GM23338 (cell line): ENCODE results near the gene RCOR3.

Source experiments
- CREB1 ChIP-seq: fragments of 250-450 bp; sonication (Bioruptor Pico); IDR thresholded peaks from 2 replicates; pipeline ENCODE4 v1.5.0; 2020; ENCODE audit warnings: low read depth, mild to moderate bottlenecking, moderate library complexity
- CTCF ChIP-seq, 2 experiments: fragments of 200-600 bp in 1 of 2; sonication (generic) in 1 of 2; conservative IDR thresholded peaks; 2 replicates each; pipeline versions ENCODE4 v1.5.1 to v1.6.1; 2016 to 2017; ENCODE audit warnings: antibody characterized with exemption in 2 of 2, low read depth in 2 of 2, mild to moderate bottlenecking in 2 of 2, moderate library complexity in 1 of 2
- ETS1 ChIP-seq: IDR thresholded peaks from 2 replicates; pipeline ENCODE4 v1.6.1; 2016; ENCODE audit warnings: antibody characterized with exemption
- EZH2 ChIP-seq: fragments of 200-600 bp; sonication (generic); IDR thresholded peaks from one replicate; pipeline ENCODE4 v1.8.0; 2017; ENCODE audit warnings: antibody characterized with exemption, mild to moderate bottlenecking, low read depth; ENCODE audit not compliant: unreplicated experiment
- EZH2phosphoT487 ChIP-seq: fragments of 200-600 bp; sonication (generic); IDR thresholded peaks from one replicate; pipeline ENCODE4 v1.8.1; 2018; ENCODE audit warnings: antibody characterized with exemption; ENCODE audit not compliant: unreplicated experiment
- JUNB ChIP-seq: IDR thresholded peaks from one replicate; pipeline ENCODE4 v1.6.1; 2016; ENCODE audit warnings: antibody characterized with exemption; ENCODE audit not compliant: unreplicated experiment
- POLR2AphosphoS5 ChIP-seq: IDR thresholded peaks from 2 replicates; pipeline ENCODE4 v1.6.1; 2016; ENCODE audit warnings: antibody characterized with exemption, low read depth
- STAT1 ChIP-seq: IDR thresholded peaks from one replicate; pipeline ENCODE4 v1.6.1; 2016; ENCODE audit warnings: antibody characterized with exemption; ENCODE audit not compliant: unreplicated experiment
- ZNF114 ChIP-seq: fragments of 250-450 bp; sonication (Bioruptor Pico); IDR thresholded peaks from 2 replicates; pipeline ENCODE4 v1.5.0; 2020; ENCODE audit warnings: mild to moderate bottlenecking, moderate library complexity
- ZNF331 ChIP-seq: fragments of 250-450 bp; sonication (Bioruptor Pico); IDR thresholded peaks from 2 replicates; pipeline ENCODE4 v1.5.0; 2020; ENCODE audit warnings: low read depth, mild to moderate bottlenecking, moderate library complexity
- ZNF462 ChIP-seq: fragments of 250-450 bp; sonication (Bioruptor Pico); IDR thresholded peaks from 2 replicates; pipeline ENCODE4 v1.5.0; 2020; ENCODE audit warnings: mild to moderate bottlenecking, moderate library complexity
- TF ChIP-seq, protein P1 (sequence below): IDR thresholded peaks from one replicate; pipeline ENCODE4 v1.6.1; 2018; ENCODE audit warnings: antibody characterized with exemption; ENCODE audit not compliant: unreplicated experiment

- no peak for TF ChIP-seq CTCF (conservative IDR thresholded peaks at IDR 0.05; ENCODE audit: low read depth in 2 of 2)
- TF ChIP-seq POLR2AphosphoS5, result no peak
- no peak for TF ChIP-seq EZH2
- TF ChIP-seq, protein P1, sequence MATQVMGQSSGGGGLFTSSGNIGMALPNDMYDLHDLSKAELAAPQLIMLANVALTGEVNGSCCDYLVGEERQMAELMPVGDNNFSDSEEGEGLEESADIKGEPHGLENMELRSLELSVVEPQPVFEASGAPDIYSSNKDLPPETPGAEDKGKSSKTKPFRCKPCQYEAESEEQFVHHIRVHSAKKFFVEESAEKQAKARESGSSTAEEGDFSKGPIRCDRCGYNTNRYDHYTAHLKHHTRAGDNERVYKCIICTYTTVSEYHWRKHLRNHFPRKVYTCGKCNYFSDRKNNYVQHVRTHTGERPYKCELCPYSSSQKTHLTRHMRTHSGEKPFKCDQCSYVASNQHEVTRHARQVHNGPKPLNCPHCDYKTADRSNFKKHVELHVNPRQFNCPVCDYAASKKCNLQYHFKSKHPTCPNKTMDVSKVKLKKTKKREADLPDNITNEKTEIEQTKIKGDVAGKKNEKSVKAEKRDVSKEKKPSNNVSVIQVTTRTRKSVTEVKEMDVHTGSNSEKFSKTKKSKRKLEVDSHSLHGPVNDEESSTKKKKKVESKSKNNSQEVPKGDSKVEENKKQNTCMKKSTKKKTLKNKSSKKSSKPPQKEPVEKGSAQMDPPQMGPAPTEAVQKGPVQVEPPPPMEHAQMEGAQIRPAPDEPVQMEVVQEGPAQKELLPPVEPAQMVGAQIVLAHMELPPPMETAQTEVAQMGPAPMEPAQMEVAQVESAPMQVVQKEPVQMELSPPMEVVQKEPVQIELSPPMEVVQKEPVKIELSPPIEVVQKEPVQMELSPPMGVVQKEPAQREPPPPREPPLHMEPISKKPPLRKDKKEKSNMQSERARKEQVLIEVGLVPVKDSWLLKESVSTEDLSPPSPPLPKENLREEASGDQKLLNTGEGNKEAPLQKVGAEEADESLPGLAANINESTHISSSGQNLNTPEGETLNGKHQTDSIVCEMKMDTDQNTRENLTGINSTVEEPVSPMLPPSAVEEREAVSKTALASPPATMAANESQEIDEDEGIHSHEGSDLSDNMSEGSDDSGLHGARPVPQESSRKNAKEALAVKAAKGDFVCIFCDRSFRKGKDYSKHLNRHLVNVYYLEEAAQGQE, result no peak
- no peak for TF ChIP-seq JUNB
- TF ChIP-seq CREB1 (CRISPR knock-in tag), result no peak
- TF ChIP-seq ZNF331 (CRISPR knock-in tag), result no peak
- no peak for TF ChIP-seq EZH2phosphoT487
- no peak for TF ChIP-seq ZNF462
- TF ChIP-seq ETS1, result no peak
- TF ChIP-seq STAT1, result no peak
- no peak for TF ChIP-seq ZNF114 (CRISPR knock-in tag)
These were observed 21.6 kb upstream of the RCOR3 start for GRCh38 chr1:211237579-211237978.
